NCI-H2171 (cell line): ENCODE data around the gene CDH2.
A peak's percentile ranks its signal among the peaks of the same experiment; 100 is the strongest.

Experiments
- DNase-seq: peaks from one replicate; lab custom pipeline; 2025; lab: John Stamatoyannopoulos, UW

Gene CDH2

GRCh38 chr18:28127763-28128658 is 48.9 kb downstream of the CDH2 start:
- no peak for DNase-seq

- no peak for DNase-seq
These were observed 49.7 kb downstream of the CDH2 start for GRCh38 chr18:28127228-28127627.

- no peak for DNase-seq
These were observed 50.2 kb downstream of the CDH2 start for GRCh38 chr18:28126768-28127167.

GRCh38 chr18:28125051-28125450 is 51.9 kb downstream of the CDH2 start:
- no peak for DNase-seq

GRCh38 chr18:28124131-28125029 is 52.5 kb downstream of the CDH2 start:
- no peak for DNase-seq

GRCh38 chr18:28123401-28124030 is 53.4 kb downstream of the CDH2 start:
- no peak for DNase-seq

GRCh38 chr18:28120828-28121515 is 56.0 kb downstream of the CDH2 start:
- DNase-seq: no peak

- no peak for DNase-seq
These were observed 60.5 kb downstream of the CDH2 start for GRCh38 chr18:28116461-28116860.

- DNase-seq: no peak
These were observed 61.8 kb downstream of the CDH2 start for GRCh38 chr18:28115149-28115550.

- DNase-seq: no peak
These were observed 62.5 kb downstream of the CDH2 start for GRCh38 chr18:28114472-28114871.

GRCh38 chr18:28113271-28114029 is 63.5 kb downstream of the CDH2 start:
- no peak for DNase-seq

- no peak for DNase-seq
These were observed 64.9 kb downstream of the CDH2 start for GRCh38 chr18:28112056-28112470.

GRCh38 chr18:28110924-28111323 is 66.0 kb downstream of the CDH2 start:
- no peak for DNase-seq

- peak; percentile 3 for DNase-seq
These were observed 67.0 kb downstream of the CDH2 start for GRCh38 chr18:28109781-28110560.

- no peak for DNase-seq
These were observed 68.1 kb downstream of the CDH2 start for GRCh38 chr18:28108814-28109213.

GRCh38 chr18:28108254-28108653 is 68.7 kb downstream of the CDH2 start:
- no peak for DNase-seq

- no peak for DNase-seq
These were observed 77.7 kb downstream of the CDH2 start for GRCh38 chr18:28099237-28099636.

GRCh38 chr18:28095631-28096030 is 81.3 kb downstream of the CDH2 start:
- no peak for DNase-seq

GRCh38 chr18:28095041-28095440 is 81.9 kb downstream of the CDH2 start:
- DNase-seq: no peak

- no peak for DNase-seq
These were observed 85.7 kb downstream of the CDH2 start for GRCh38 chr18:28091197-28091596.
